ENCODE measurements around the gene SPC24. TPM values are rescaled to one million over a fixed set of nuclear protein-coding genes. Genes with fewer than 3 reads are reported as not detected.
"Not testable (repeated sequence)": the region's sequence is repeated elsewhere in the genome, so short reads cannot be mapped to it uniquely, and the experiment has no call there.

Gene SPC24
- total RNA-seq, 1 experiment from 2014 or later = 23.4 TPM

- DNase-seq (ENCODE audit: low read depth, low spot score) = no peak
- in situ Hi-C loops (cut with HindIII; ENCODE audit: low pct_unique_long_range_greater_than_20kb, low sequenced_read_pairs) = no loop called here
Observed at GRCh38 chr19:11173516-11174155, 18.1 kb upstream of the SPC24 start.

DNA sequence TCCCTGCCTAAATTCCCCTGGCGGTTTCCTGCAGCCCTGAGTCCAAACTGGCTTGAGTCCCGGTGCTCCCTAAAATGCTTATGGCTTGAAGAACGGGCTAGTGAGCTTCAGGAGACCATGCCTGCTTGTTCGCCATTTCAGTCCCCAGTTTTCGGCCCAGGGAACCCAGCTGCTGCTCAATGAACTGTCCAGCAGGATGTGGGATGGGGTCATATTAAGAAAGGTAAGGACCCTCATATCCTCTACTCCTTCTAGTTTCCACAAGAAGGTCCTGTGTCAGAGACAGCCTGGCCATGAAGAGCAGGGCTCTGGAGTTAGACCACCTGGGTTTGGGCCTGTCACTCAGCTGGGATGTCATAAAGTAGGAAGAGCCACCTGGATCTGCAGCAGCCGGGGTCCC, 17.0 kb upstream of the SPC24 start:
- in situ Hi-C loops (cut with HindIII; ENCODE audit: low pct_unique_long_range_greater_than_20kb, low sequenced_read_pairs) = no loop called here
- DNase-seq (ENCODE audit: low read depth, low spot score) = no peak

DNA sequence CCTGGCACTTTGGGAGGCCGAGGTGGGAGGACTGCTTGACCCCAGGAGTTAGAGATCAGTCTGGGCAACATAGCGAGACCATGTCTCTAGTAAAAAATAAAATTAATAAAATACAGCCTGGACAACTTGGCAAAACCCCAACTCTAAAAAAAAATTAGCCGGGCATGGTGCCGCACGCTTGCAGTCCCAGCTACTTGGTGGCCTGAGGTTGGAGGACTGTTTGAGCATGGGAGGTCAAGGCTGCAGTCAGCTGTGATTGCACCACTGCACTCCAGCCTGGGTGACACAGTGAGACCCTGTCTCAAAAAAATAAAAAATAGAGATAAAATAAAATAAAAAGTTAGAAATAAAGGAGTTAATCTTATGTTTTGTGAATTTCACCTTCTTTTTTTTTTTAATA, 15.6 kb upstream of the SPC24 start:
- no peak for DNase-seq (ENCODE audit: low read depth, low spot score)
- in situ Hi-C loops (cut with HindIII; ENCODE audit: low pct_unique_long_range_greater_than_20kb, low sequenced_read_pairs) = no loop called here

DNA sequence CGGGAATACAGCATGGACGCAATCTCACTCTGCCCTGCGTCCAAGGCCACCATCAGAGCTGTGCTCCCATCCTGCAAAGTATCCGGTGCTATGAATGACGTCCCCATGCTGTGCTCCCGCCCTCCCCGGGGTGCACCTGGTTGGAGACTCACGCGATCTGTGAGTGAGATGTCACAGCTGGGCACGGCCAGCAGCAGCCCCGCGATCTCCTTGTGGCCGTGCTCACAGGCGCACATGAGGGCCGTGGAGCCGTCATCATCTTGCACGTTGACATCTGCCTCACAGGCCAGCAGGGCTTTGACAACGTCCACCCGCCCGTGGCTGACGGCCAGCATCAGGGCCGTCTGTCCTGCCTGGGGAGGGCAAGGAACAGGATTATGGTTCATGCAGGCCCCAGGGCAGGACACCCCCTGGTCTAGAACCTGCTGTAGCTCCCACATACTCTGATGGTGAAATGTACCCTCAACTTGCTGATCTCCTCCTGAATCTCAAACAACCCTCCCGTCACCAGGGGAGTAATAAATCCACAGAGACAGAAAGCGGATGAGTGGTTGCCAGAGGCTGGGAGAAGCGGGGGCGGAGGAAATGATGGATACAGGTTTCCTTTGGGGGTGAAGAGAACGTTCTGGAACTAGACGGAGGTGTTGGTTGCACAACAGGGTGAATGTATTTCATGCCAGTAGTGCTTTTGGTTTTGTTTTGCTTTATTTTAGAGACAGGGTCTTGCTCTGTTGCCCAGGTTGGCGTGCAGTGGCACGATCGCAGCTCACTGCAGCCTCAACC, 14.5 kb upstream of the SPC24 start:
- no peak for DNase-seq (ENCODE audit: low read depth, low spot score)
- in situ Hi-C loops (cut with HindIII; ENCODE audit: low pct_unique_long_range_greater_than_20kb, low sequenced_read_pairs) = no loop called here

DNA sequence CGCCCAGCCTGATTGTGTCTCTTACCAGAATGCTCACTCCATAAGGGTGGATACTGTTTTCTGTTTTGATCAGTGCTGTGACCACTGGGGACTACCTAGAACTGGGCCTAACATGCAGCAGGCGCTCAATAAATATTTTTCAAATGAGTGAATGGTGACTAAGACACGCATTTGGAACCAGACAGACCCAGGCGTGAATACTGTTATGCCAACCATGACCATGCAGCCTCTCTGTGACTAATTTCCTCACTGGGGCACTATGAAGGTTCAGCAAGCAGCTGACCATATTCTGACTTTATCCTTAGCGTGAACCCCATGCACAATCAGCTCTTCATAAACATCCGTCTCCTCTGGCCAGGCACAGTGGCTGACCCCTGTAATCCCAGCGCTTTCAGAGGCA, 13.0 kb upstream of the SPC24 start:
- no peak for DNase-seq (ENCODE audit: low read depth, low spot score)
- in situ Hi-C loops (cut with HindIII; ENCODE audit: low pct_unique_long_range_greater_than_20kb, low sequenced_read_pairs) = no loop called here

GRCh38 chr19:11166281-11167142, 10.9 kb upstream of the SPC24 start:
- in situ Hi-C loops (cut with HindIII; ENCODE audit: low pct_unique_long_range_greater_than_20kb, low sequenced_read_pairs) = no loop called here
- peak; percentile 19 for DNase-seq (ENCODE audit: low read depth, low spot score)

DNA sequence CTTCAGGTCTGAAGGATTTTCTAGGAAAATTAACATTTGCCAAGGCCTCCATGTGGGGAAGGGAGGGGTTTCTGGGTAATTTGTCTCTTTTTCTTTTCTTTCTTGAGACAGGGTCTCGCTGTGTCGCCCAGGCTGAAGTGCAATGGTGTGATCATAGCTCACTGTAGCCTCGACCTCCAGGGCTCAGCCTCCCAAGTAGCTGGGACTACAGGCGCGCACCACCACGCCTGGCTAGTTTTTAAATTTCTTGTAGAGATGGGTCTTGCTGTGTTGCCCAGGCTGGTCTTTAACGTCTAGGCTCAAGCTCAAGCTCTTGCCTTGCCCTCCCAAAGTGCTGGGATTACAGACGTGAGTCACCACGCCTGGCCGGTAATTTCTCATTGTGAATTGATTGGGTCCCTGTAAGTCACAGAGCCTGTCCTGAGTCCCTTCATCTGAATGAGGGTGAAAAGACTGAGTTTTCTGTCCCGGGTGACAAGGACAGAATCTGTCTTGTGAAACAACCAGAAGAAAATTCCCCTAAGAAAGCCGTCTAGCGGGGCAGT, 10.0 kb upstream of the SPC24 start:
- no peak for DNase-seq (ENCODE audit: low read depth, low spot score)
- in situ Hi-C loops (cut with HindIII; ENCODE audit: low pct_unique_long_range_greater_than_20kb, low sequenced_read_pairs) = no loop called here

DNA sequence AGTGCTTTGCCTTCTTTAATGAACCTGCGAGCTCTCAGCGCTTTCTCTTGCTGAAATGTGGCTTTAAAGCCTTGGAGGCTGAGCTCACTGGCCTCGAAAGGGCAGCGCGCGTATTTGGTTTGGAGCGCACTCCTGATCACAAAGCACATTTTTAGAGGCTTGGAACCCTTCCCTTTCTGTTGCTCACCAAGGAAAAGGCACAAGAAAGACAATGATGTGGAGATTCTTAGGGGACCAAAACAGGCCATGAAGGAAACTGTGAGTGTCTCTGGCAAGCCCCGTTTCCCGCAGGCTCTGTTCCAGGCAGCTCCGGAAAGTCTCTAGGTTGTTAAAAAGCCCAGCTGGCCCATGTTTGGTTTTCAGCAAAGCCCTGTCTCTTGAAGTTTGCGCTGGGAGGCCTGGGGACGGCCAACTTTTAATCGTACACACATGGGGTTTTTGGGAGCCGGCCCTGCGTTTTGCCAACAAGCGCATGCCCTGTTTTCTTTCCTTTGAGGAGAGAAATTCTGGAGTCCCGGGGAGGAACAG, 9.4 kb upstream of the SPC24 start:
- in situ Hi-C loops (cut with HindIII; ENCODE audit: low pct_unique_long_range_greater_than_20kb, low sequenced_read_pairs) = no loop called here
- DNase-seq (ENCODE audit: low read depth, low spot score) = no peak

DNA sequence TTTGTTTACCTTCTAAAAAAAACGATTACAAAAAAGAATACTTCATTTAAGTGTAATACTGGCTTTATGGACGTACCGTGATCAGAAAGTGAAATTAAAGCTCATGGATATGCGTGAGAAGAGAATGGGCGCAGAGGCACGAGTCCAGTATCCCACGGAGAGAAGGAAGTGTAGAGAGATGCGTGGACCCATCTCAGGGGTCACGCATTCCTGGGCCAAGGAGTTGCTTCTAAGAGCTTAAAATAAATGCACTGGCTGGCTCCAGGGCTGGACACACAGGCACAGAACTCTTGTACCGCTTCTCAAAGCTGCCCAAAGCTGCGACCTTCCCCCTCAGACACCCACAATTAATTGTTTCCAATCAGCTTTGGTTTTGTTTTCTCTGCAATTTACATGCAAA, 8.7 kb upstream of the SPC24 start:
- in situ Hi-C loops (cut with HindIII; ENCODE audit: low pct_unique_long_range_greater_than_20kb, low sequenced_read_pairs) = no loop called here

GRCh38 chr19:11160440-11160768, 4.8 kb upstream of the SPC24 start:
- DNase-seq (ENCODE audit: low read depth, low spot score); in situ Hi-C loops (cut with HindIII; ENCODE audit: low pct_unique_long_range_greater_than_20kb, low sequenced_read_pairs): not testable (repeated sequence)

More for the DNA sequence above, 8.7 kb upstream of the SPC24 start:
- DNase-seq (ENCODE audit: low read depth, low spot score) = no peak

DNA sequence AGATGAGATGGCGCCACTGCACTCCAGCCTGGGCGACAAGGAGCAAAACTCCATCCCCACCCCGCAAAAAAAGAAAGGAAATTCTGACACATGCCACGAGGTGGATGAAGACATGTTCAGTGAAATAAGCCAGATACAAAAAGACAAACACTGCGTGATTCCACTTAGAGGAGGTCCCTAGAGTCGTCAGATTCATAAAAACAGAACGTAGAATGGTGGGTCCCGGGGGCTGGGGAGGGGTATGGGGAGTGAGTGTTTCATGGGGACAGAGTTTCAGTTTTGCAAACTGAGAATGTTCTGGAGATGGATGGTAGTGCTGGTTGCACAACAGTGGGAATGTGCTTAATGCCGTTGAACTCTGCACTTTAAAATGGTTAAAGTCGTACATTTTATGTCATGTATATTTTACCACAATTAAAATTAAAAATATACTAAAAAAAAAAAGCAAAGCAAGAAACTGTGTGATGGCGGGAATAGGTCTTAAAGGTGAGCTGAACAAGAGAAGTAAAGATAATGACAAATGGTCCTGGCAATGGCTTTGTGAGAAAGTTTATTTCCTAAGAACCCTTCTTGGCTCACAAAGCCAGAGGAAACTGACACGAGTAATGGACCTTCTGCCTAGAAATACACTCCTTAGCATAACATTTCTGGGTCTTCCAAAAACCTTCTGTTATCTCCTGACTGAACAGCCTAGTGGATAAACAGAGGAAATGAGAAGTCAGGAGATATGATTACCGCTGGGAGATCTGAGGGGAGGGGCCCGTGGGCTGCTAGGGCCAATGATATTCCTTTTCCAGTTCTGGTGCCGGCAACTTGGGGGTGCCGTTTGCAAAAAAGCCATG, 4.2 kb upstream of the SPC24 start:
- peak; percentile 13 for DNase-seq (ENCODE audit: low read depth, low spot score)
- in situ Hi-C loops (cut with HindIII; ENCODE audit: low pct_unique_long_range_greater_than_20kb, low sequenced_read_pairs) = no loop called here

DNA sequence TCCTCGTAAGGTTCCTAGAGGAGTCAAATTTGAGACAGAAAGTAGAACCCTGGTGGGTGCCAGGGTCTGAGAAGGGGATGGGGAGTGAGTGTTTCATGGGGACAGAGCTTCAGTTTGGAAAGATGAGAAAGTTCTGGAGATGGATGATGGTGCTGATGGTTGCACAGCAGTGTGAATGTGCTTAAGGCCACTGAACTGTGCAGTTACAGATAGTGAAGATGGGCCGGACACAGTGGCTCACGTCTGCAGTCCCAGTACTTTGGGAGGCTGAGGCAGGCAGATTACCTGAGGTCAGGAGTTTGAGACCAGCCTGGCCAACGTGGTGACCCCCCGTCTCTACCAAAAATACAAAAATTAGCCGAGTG, 917 bp downstream of the SPC24 start:
- in situ Hi-C loops (cut with HindIII; ENCODE audit: low pct_unique_long_range_greater_than_20kb, low sequenced_read_pairs) = no loop called here
- no peak for DNase-seq (ENCODE audit: low read depth, low spot score)

DNA sequence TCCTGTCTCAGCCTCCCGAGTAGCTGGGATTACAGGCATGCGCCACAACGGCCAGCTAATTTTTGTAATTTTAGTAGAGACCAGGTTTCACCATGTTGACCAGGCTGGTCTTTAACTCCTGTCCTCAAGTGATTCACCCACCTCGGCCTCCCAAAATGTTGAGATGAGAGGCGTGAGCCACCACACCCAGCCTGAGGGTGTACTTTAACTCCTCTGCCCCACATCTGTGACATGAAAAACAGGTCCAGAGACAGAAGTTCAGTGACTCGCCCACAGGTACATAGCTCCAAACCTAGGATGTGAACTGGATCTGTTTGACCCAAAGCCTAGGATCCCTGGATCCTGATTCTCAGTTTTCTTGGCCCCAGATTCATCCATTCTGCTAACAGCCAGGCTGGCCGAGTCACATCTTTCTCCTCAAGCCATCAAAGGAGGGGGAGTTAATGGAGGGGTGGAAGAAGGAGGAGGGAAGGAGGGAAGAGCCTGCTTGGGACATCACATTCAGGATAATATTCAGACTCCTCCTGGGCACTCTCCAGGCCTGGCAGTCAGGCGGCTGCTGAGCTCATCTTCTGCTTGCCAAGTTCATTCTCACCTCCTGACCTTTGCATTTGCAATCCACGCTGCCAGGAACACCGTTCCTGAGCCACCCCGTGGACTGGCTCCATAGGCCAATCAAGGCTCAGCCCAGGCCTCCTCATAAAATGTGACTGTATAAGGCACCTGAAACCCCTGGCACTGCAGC, 3.1 kb downstream of the SPC24 start:
- in situ Hi-C loops (cut with HindIII; ENCODE audit: low pct_unique_long_range_greater_than_20kb, low sequenced_read_pairs) = no loop called here
- no peak for DNase-seq (ENCODE audit: low read depth, low spot score)

DNA sequence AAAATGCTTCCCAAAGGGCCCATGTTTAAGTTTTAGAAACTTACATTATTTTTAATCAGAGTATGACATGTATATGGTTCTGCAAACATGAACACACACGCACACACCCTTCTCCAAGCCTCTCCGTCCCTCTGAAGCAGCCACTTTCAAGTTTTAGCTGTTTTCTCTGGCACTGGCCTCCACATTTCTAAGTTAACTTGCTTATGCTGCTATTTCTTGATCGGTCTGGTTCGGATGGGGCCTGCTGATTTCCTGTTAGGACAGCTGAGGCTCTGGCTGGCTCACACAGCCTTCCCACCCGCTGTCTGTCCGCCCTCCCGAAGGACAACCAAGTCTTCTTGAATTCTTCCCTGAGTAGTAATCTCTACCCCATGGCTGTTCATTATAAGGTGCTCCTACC, 4.4 kb downstream of the SPC24 start:
- DNase-seq (ENCODE audit: low read depth, low spot score) = no peak
- in situ Hi-C loops (cut with HindIII; ENCODE audit: low pct_unique_long_range_greater_than_20kb, low sequenced_read_pairs) = no loop called here

- DNase-seq (ENCODE audit: low read depth, low spot score) = no peak
- in situ Hi-C loops (cut with HindIII; ENCODE audit: low pct_unique_long_range_greater_than_20kb, low sequenced_read_pairs) = no loop called here
Observed at GRCh38 chr19:11148001-11148400, 7.6 kb downstream of the SPC24 start.

DNA sequence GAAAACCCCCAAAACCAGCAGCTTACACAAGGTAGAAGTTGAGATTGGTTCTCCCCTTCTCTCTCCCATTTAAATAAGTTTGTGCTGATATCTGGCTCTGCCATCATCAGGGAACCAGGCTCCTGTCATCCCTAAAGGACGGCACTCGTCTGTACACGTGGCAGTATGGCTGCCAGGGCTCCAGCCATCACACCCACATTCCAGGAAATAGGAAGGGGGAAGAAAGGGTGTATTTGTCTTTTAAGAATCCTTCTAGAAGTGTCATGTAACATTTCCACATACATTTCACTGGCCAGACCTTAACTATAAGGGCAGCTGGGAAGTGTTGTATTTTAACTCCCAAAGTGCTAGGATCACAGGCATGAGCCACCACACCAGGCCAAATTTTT, 10.1 kb downstream of the SPC24 start:
- DNase-seq (ENCODE audit: low read depth, low spot score) = no peak
- in situ Hi-C loops (cut with HindIII; ENCODE audit: low pct_unique_long_range_greater_than_20kb, low sequenced_read_pairs) = no loop called here
